IPS-NIHi7 (cell line): ENCODE data around the gene PLLP.
A peak's percentile ranks its signal among the peaks of the same experiment; 100 is the strongest.

Experiments used
- DNase-seq: peaks from one replicate; pipeline ENCODE4 v3.0.0; 2012; ENCODE audit warnings: mixed read lengths; ENCODE audit errors: extremely low spot score

PLLP gene

GRCh38 chr16:57256601-57257395, 27.7 kb downstream of the PLLP start:
- DNase-seq = no peak

GRCh38 chr16:57255686-57256415, 28.6 kb downstream of the PLLP start:
- no peak for DNase-seq

GRCh38 chr16:57253466-57253865, 31.0 kb downstream of the PLLP start:
- DNase-seq = no peak

GRCh38 chr16:57252148-57252721, 32.2 kb downstream of the PLLP start:
- no peak for DNase-seq

- no peak for DNase-seq
These were observed 33.1 kb downstream of the PLLP start for GRCh38 chr16:57251352-57251751.

GRCh38 chr16:57245472-57246113, 38.9 kb downstream of the PLLP start:
- DNase-seq = peak; percentile 45

GRCh38 chr16:57244767-57245471, 39.6 kb downstream of the PLLP start, which contains the start of gene ARL2BP:
Gene ARL2BP (plus strand): TSS chr16:57245259. CDS start chr16:57245368, 109 bp downstream.
- DNase-seq = peak; percentile 100

GRCh38 chr16:57244463-57244766, 40.1 kb downstream of the PLLP start:
- no peak for DNase-seq

GRCh38 chr16:57242650-57243049, 41.8 kb downstream of the PLLP start:
- no peak for DNase-seq

- DNase-seq = no peak
These were observed 43.6 kb downstream of the PLLP start for GRCh38 chr16:57240851-57241250.

GRCh38 chr16:57239107-57239506, 45.4 kb downstream of the PLLP start:
- DNase-seq = no peak

GRCh38 chr16:57238682-57239081, 45.8 kb downstream of the PLLP start:
- no peak for DNase-seq

GRCh38 chr16:57236022-57236350, 48.5 kb downstream of the PLLP start:
- no peak for DNase-seq

GRCh38 chr16:57235128-57236021, 49.1 kb downstream of the PLLP start:
- DNase-seq = peak; percentile 20

GRCh38 chr16:57234707-57235092, 49.8 kb downstream of the PLLP start:
- DNase-seq = no peak

GRCh38 chr16:57233944-57234706, 50.3 kb downstream of the PLLP start:
- no peak for DNase-seq

- no peak for DNase-seq
These were observed 52.6 kb downstream of the PLLP start for GRCh38 chr16:57231821-57232350.

GRCh38 chr16:57229079-57229478, 55.4 kb downstream of the PLLP start:
- DNase-seq = no peak

- no peak for DNase-seq
These were observed 57.5 kb downstream of the PLLP start for GRCh38 chr16:57226701-57227621.
